Fibroblast of lung (primary cell): Measurements from ENCODE around the gene HCN2. TPM values are rescaled to one million over a fixed set of nuclear protein-coding genes. Genes with fewer than 3 reads are reported as not detected.

Experiments
- DNase-seq, 2 donors: peaks; one replicate each; pipeline versions ENCODE4 v3.0.0 to v3.0.0-alpha.2; 2010; ENCODE audit warnings: low read depth in 2 of 2
- H2AFZ ChIP-seq: 2 replicates; pipeline ENCODE4 v1.5.1; 2012; ENCODE audit warnings: low read length, control low read depth, inconsistent platforms
- H3K27ac ChIP-seq: 2 replicates; pipeline ENCODE4 v1.5.1; 2011; ENCODE audit warnings: low read length, control low read depth; ENCODE audit not compliant: insufficient read depth
- H3K27me3 ChIP-seq: 2 replicates; pipeline ENCODE4 v1.5.1; 2011; ENCODE audit warnings: mild to moderate bottlenecking, low read length; ENCODE audit not compliant: control insufficient read depth, insufficient read depth
- H3K36me3 ChIP-seq: 2 replicates; pipeline ENCODE4 v1.5.1; 2011; ENCODE audit warnings: low read length; ENCODE audit not compliant: control insufficient read depth, insufficient read depth
- H3K4me1 ChIP-seq: 2 replicates; pipeline ENCODE4 v1.5.1; 2011; ENCODE audit warnings: low read length; ENCODE audit not compliant: control insufficient read depth, insufficient read depth; ENCODE audit errors: extremely low read depth
- H3K4me2 ChIP-seq: 2 replicates; pipeline ENCODE4 v1.5.1; 2011; ENCODE audit warnings: low read length, control low read depth; ENCODE audit not compliant: insufficient read depth; ENCODE audit errors: extremely low read depth
- H3K4me3 ChIP-seq, 4 experiments: fragments of 200-600 bp in 1 of 4; sonication (generic) in 1 of 4; replicated peaks in 1 of 4; 2 replicates each; pipeline ENCODE4 v1.5.1; 2011 to 2016; ENCODE audit warnings: low read length in 4 of 4, low read depth in 3 of 4, mild to moderate bottlenecking in 3 of 4, control low read depth in 2 of 4, inconsistent platforms in 1 of 4, mixed read lengths in 1 of 4; ENCODE audit not compliant: insufficient read depth in 1 of 4; ENCODE audit errors: control extremely low read depth in 1 of 4
- H3K79me2 ChIP-seq: 2 replicates; pipeline ENCODE4 v1.5.1; 2012; ENCODE audit warnings: mild to moderate bottlenecking, low read length, inconsistent platforms; ENCODE audit not compliant: control insufficient read depth, insufficient read depth
- H3K9ac ChIP-seq: 2 replicates; pipeline ENCODE4 v1.5.1; 2011; ENCODE audit warnings: mild to moderate bottlenecking, low read length, control low read depth; ENCODE audit not compliant: insufficient read depth
- H3K9me3 ChIP-seq: 2 replicates; pipeline ENCODE4 v1.5.1; 2012; ENCODE audit warnings: low read depth, low read length; ENCODE audit not compliant: control insufficient read depth, insufficient read depth
- H4K20me1 ChIP-seq: 2 replicates; pipeline ENCODE4 v1.5.1; 2011; ENCODE audit warnings: low read length; ENCODE audit not compliant: control insufficient read depth, insufficient read depth; ENCODE audit errors: extremely low read depth
- EZH2 ChIP-seq: IDR thresholded peaks from 2 replicates; pipeline ENCODE4 v1.5.1; 2012; ENCODE audit warnings: low read length, control low read depth, mild to moderate bottlenecking; ENCODE audit errors: missing control alignments
- polyA plus RNA-seq, 2 donors: library from polyadenylated mRNA; depleted of rRNA in 1 of 2; stranded (reverse) in 1 of 2; unstranded in 1 of 2; fragments of >200 nt; gene quantifications; 2 replicates each; pipeline ENCODE4 v1.2.1, GENCODE V29; 2011 to 2012; ENCODE audit warnings: missing spikeins in 1 of 2
- total RNA-seq: library from RNA; depleted of rRNA; stranded (reverse); fragments of >200 nt; gene quantifications from 2 replicates; pipeline ENCODE4 v1.2.1, GENCODE V29; 2014
- TF ChIP-seq, protein P1 (sequence below), 2 donors: IDR thresholded peaks in 1 of 2; conservative IDR thresholded peaks in 1 of 2; 1 replicate in 1 of 2; 2 replicates in 1 of 2; pipeline ENCODE4 v1.5.1; 2011 to 2012; ENCODE audit warnings: low read length in 2 of 2, control low read depth in 1 of 2, inconsistent platforms in 1 of 2, low read depth in 1 of 2, mild to moderate bottlenecking in 1 of 2

The HCN2 gene
- total and polyA plus RNA-seq, 2 donors (not counting 1 experiment from before 2014, with no cell fraction given), result 0.49 to 0.50 TPM

DNA sequence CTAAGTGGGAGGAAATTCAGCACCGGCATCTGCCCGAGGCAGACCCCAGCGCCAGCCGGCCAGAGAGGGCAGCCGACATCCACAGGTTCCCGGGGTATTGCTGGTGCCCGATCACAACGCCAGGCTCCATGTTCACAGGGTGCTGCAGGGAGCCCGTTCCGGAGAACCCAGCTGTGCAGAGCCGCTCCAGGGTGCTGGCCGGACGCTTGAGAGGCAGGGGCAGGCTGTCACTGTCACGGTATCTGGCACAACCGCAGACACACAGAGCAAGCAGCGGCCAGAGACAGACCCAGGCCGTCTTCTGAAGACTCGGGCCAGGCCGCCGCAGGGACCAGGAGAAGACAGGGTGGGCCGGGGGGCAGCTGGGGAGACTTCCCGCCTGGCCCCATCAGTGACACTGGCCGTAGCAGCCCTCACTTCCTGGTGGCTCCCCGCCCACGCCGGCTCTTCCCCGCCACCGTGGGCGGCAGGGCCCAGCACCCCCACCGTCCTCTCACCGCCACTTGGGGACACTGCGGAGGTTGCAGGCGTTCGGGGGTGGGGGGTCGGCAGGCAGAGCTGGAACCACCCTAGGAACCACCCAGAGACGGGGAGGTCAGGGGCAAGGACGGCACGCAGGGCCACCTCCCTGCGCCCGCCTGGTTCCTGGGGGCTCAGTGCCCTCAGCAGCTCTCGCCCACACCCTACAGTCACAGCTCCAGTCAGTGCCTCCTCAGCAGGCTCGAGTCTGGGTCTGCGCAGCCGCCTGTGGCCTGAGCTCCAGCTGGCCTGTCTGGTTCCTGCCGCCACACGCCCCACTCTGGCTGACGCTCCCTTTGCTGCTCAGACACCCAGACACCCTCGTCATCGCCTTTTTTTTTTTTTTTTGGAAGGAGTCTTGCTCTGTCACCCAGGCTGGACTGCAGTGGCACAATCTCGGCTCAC lies 69.5 kb downstream of the HCN2 start:
- Histone ChIP-seq H3K4me3 (no peak overlapping the region), H3K9me3 (no peaks in the 10 kb centered on the region), H3K36me3 (peaks cover 6% of the 10 kb centered on the region), H3K9ac (peak overlapping the region; percentile 42), H2AFZ (no peak overlapping the region), H3K27me3 (no peaks in the 10 kb centered on the region), H3K4me2 (peak overlapping the region; percentile 35), H3K79me2 (peaks cover 85% of the 10 kb centered on the region), H4K20me1 (peaks cover 3% of the 10 kb centered on the region), H3K4me1 (peaks cover 4% of the 10 kb centered on the region), H3K27ac (peak overlapping the region; percentile 57)
- no peak for TF ChIP-seq EZH2
- TF ChIP-seq, protein P1, sequence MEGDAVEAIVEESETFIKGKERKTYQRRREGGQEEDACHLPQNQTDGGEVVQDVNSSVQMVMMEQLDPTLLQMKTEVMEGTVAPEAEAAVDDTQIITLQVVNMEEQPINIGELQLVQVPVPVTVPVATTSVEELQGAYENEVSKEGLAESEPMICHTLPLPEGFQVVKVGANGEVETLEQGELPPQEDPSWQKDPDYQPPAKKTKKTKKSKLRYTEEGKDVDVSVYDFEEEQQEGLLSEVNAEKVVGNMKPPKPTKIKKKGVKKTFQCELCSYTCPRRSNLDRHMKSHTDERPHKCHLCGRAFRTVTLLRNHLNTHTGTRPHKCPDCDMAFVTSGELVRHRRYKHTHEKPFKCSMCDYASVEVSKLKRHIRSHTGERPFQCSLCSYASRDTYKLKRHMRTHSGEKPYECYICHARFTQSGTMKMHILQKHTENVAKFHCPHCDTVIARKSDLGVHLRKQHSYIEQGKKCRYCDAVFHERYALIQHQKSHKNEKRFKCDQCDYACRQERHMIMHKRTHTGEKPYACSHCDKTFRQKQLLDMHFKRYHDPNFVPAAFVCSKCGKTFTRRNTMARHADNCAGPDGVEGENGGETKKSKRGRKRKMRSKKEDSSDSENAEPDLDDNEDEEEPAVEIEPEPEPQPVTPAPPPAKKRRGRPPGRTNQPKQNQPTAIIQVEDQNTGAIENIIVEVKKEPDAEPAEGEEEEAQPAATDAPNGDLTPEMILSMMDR (conservative IDR thresholded peaks at IDR 0.05 in 1 of 2, IDR thresholded peaks at IDR 0.05 in 1 of 2; ENCODE audit: low read depth in 1 of 2, low read length in 2 of 2), result no peak
- DNase-seq, result peak in 1 of 2 donors; percentile 67

- Histone ChIP-seq H3K9me3 (no peaks in the 10 kb centered on the region), H3K27ac (peak overlapping the region; percentile 64), H4K20me1 (peaks cover 3% of the 10 kb centered on the region), H3K9ac (peak overlapping the region; percentile 33), H3K27me3 (no peaks in the 10 kb centered on the region), H3K4me1 (peaks cover 4% of the 10 kb centered on the region), H2AFZ (no peak overlapping the region), H3K36me3 (peaks cover 6% of the 10 kb centered on the region), H3K79me2 (peaks cover 70% of the 10 kb centered on the region), H3K4me3 (peak overlapping the region; percentile 45 to 80 (median 70)), H3K4me2 (peak overlapping the region; percentile 88)
- DNase-seq, result no peak
- TF ChIP-seq EZH2, result no peak
- TF ChIP-seq, protein P1 (conservative IDR thresholded peaks at IDR 0.05 in 1 of 2, IDR thresholded peaks at IDR 0.05 in 1 of 2; ENCODE audit: low read depth in 1 of 2, low read length in 2 of 2), result no peak
These were observed 71.2 kb downstream of the HCN2 start for GRCh38 chr19:660793-661426.

- H3K9me3 ChIP-seq, result no peaks in the 10 kb centered on the region
- TF ChIP-seq, protein P1 (conservative IDR thresholded peaks at IDR 0.05 in 1 of 2, IDR thresholded peaks at IDR 0.05 in 1 of 2; ENCODE audit: low read depth in 1 of 2, low read length in 2 of 2), result no peak
- TF ChIP-seq EZH2, result no peak
- peak overlapping the region; percentile 73 for H3K9ac ChIP-seq
- H3K27me3 ChIP-seq, result no peaks in the 10 kb centered on the region
- peak overlapping the region; percentile 88 for H3K4me2 ChIP-seq
- peaks cover 63% of the 10 kb centered on the region for H3K79me2 ChIP-seq
- H3K36me3 ChIP-seq, result peaks cover 6% of the 10 kb centered on the region
- H2AFZ ChIP-seq, result no peak overlapping the region
- peaks cover 3% of the 10 kb centered on the region for H4K20me1 ChIP-seq
- no peak for DNase-seq
- H3K4me3 ChIP-seq, result peak overlapping the region; percentile 45 to 80 (median 70)
- H3K27ac ChIP-seq, result peak overlapping the region; percentile 64
- peaks cover 4% of the 10 kb centered on the region for H3K4me1 ChIP-seq
These were observed 71.9 kb downstream of the HCN2 start for GRCh38 chr19:661427-662196.
